Kidney epithelial cell (primary cell): ENCODE measurements around the gene DRG2. TPM values are rescaled to one million over a fixed set of nuclear protein-coding genes. Genes with fewer than 3 reads are reported as not detected.

Experiments
- DNase-seq: peaks from one replicate; pipeline ENCODE4 v3.0.0-alpha.2; 2010; ENCODE audit warnings: low read depth
- H3K27me3 ChIP-seq: 2 replicates; pipeline ENCODE4 v1.6.0; 2011; ENCODE audit warnings: low read length; ENCODE audit not compliant: control insufficient read depth, insufficient read depth
- H3K36me3 ChIP-seq: 2 replicates; pipeline ENCODE4 v1.5.1; 2011; ENCODE audit warnings: low read length; ENCODE audit not compliant: control insufficient read depth, insufficient read depth
- H3K4me3 ChIP-seq: 2 replicates; pipeline ENCODE4 v1.5.1; 2011; ENCODE audit warnings: low read depth, mild to moderate bottlenecking, control low read depth, low read length
- total RNA-seq: library from RNA; depleted of rRNA; stranded (reverse); fragments of >200 nt; gene quantifications from 2 replicates; pipeline ENCODE4 v1.2.3, GENCODE V29; 2015
- TF ChIP-seq, protein P1 (sequence below): IDR thresholded peaks from 2 replicates; pipeline ENCODE4 v1.5.1; 2011; ENCODE audit warnings: mild to moderate bottlenecking, moderate library complexity, low read length, control low read depth, inconsistent platforms; ENCODE audit not compliant: insufficient read depth, poor library complexity, severe bottlenecking

DRG2 gene
- total RNA-seq, 1 donor from 2014 or later, result 40.0 TPM

GRCh38 chr17:18108401-18109312, 20.9 kb downstream of the DRG2 start, which contains the start of gene MYO15A:
MYO15A (plus strand) TSS chr17:18108756; CDS start chr17:18118801, 10,045 bp downstream.
- DNase-seq, result no peak
- H3K27me3 ChIP-seq, result no peaks in the 10 kb centered on the region
- H3K36me3 ChIP-seq, result peaks cover 1% of the 10 kb centered on the region
- no peak within 1 kb of the TSS for H3K4me3 ChIP-seq
- TF ChIP-seq, protein P1, sequence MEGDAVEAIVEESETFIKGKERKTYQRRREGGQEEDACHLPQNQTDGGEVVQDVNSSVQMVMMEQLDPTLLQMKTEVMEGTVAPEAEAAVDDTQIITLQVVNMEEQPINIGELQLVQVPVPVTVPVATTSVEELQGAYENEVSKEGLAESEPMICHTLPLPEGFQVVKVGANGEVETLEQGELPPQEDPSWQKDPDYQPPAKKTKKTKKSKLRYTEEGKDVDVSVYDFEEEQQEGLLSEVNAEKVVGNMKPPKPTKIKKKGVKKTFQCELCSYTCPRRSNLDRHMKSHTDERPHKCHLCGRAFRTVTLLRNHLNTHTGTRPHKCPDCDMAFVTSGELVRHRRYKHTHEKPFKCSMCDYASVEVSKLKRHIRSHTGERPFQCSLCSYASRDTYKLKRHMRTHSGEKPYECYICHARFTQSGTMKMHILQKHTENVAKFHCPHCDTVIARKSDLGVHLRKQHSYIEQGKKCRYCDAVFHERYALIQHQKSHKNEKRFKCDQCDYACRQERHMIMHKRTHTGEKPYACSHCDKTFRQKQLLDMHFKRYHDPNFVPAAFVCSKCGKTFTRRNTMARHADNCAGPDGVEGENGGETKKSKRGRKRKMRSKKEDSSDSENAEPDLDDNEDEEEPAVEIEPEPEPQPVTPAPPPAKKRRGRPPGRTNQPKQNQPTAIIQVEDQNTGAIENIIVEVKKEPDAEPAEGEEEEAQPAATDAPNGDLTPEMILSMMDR, result no peak

- Histone ChIP-seq H3K4me3 (no peak overlapping the region), H3K27me3 (no peaks in the 10 kb centered on the region), H3K36me3 (no peaks in the 10 kb centered on the region)
- DNase-seq, result no peak
- TF ChIP-seq, protein P1, result no peak
Observed at GRCh38 chr17:18109935-18110485, 22.3 kb downstream of the DRG2 start.

GRCh38 chr17:18110636-18111145, 22.9 kb downstream of the DRG2 start:
- H3K4me3 ChIP-seq, result no peak overlapping the region
- DNase-seq, result no peak

DNA sequence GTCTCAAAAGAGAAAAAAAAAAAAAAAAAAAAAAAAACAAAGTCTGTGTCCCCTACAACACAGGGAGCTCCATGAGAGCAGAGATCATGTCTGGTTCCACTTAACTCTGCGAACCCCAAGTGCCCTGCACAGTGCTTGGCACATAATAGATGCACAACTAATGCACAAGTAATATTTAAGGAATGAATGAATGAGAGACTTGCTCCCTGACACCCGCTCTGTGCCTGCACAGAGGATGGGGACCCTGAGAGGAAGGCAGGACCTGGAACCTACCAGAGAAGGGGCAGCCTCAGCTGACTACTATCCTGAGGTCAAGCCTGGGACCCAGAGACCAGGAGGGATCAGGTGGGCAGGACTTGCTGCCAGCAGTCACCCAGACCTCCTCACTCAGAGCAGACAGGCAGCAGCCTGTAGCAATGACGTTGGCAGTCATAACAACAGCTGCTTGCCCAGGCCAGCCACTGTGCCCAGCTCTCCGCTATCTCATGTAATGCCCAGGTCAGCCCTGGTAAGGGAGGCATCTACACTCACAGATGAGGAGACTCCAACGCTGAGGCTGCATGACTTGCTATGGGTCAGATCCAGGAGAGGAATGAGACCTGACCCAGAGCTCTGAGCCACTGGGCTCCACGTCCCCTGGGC, 23.7 kb downstream of the DRG2 start:
- no peak for DNase-seq
- no peaks in the 10 kb centered on the region for H3K27me3 ChIP-seq
- TF ChIP-seq, protein P1, result no peak
- H3K4me3 ChIP-seq, result no peak overlapping the region
- no peaks in the 10 kb centered on the region for H3K36me3 ChIP-seq

More at GRCh38 chr17:18110636-18111145, 22.9 kb downstream of the DRG2 start:
- H3K27me3 ChIP-seq, result no peaks in the 10 kb centered on the region
- TF ChIP-seq, protein P1, result no peak
- H3K36me3 ChIP-seq, result no peaks in the 10 kb centered on the region

GRCh38 chr17:18115517-18115916, 27.8 kb downstream of the DRG2 start:
- no peak for DNase-seq
- H3K36me3 ChIP-seq, result no peaks in the 10 kb centered on the region

More at GRCh38 chr17:18115517-18115916, 27.8 kb downstream of the DRG2 start:
- Histone ChIP-seq H3K27me3 (no peaks in the 10 kb centered on the region), H3K4me3 (no peak overlapping the region)
- TF ChIP-seq, protein P1, result no peak
